CD4-positive, alpha-beta T cell treated with Interferon alpha-2 for 1 hour (primary cell): ENCODE measurements around the gene LIAS.
"Not testable (repeated sequence)": the region's sequence is repeated elsewhere in the genome, so short reads cannot be mapped to it uniquely, and the experiment has no call there.

Experiments
- DNase-seq, 2 donors: peaks; one replicate each; pipeline ENCODE4 v3.0.0-alpha.2; 2020 to 2022

The LIAS gene

GRCh38 chr4:39502019-39502663, 43.3 kb downstream of the LIAS start:
- DNase-seq, result no peak

DNA sequence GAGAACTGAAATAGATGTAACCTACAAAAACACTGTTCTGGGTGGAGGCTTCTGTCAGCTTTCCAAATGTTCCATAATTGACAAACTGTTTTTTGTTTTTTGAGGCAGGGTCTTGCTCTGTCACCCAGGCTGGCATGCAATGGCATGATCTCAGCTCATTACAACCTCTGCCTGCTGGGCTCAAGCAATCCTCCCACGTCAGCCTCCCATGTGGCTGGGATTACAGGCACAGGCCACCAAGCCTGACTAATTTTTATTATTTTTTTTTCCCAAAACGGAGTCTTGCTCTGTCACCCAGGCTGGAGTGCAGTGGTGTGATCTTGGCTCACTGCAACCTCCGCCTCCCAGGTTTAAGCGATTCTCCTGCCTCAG, 43.8 kb downstream of the LIAS start:
- not testable (repeated sequence) for DNase-seq

DNA sequence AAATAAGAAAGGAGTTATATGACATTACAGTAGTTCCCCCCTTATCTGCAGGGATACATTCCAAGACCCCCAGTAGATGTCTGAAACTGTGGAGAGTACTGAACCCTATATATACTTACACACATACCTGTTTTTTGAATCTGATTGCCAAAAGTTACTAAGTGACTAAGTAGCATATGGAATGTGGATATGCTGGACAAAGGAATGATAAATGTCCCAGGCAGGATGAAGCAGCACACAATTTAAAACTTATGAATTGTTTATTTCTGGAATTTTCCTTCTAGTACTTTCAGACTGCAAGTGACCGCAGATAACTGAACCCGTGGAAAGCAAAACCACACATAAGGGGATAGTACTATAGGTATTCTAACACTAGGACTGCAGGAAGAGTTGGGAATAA, 45.7 kb downstream of the LIAS start:
- no peak for DNase-seq

GRCh38 chr4:39505581-39505980, 46.7 kb downstream of the LIAS start:
- no peak for DNase-seq

GRCh38 chr4:39510348-39510929, 51.6 kb downstream of the LIAS start:
- DNase-seq, result no peak

DNA sequence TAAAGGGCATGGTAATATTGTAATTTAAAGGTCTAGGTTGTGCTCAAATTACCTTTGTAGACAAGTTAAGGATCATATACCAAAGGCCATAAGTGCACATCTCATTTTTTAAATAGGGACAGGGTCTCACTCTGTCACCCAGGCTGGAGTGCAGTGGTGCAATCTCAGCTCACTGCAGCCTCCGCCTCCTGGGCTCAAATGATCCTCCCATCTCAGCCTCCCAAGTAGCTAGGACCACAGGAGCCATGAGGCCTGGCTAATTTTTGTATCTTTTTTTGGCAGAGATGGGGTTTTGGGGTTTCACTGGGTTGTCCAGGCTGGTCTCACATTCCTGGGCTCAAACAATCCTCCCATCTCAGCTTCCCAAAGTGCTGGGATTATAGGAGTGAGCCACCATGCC, 55.4 kb downstream of the LIAS start:
- DNase-seq, result not testable (repeated sequence)

GRCh38 chr4:39514888-39515401, 56.1 kb downstream of the LIAS start:
- no peak for DNase-seq

DNA sequence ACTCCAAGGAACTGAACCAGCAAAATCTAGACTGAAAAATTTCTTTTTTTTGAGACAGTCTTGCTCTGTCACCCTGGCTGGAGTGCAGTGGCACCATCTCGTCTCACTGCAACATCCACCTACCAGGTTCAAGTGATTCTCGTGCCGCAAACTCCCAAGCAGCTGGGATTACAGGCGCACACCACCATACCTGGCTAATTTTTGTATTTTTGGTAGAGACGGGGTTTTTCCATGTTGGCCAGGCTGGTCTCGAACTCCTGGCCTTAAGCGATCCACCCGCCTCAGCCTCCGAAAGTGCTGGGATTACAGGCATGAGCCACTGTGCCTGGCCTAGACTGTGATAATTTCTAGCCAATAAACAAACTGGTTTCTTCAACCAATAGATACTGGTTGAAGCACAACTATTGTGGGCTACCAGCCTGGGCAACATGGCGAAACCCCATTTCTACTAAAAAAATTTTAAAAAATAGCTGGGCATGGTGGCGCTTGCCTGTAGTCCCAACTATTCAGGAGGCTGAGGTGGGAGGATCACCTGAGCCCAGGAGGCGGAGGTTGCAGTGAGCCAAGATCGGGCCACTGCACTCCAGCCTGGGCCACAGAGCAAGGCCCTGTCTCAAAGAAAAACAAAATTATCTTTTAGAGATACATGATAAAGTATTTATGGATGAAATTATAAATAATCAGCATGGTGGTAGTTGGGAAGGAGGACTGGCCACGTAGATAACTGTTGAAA, 57.0 kb downstream of the LIAS start:
- DNase-seq, result not testable (repeated sequence)

DNA sequence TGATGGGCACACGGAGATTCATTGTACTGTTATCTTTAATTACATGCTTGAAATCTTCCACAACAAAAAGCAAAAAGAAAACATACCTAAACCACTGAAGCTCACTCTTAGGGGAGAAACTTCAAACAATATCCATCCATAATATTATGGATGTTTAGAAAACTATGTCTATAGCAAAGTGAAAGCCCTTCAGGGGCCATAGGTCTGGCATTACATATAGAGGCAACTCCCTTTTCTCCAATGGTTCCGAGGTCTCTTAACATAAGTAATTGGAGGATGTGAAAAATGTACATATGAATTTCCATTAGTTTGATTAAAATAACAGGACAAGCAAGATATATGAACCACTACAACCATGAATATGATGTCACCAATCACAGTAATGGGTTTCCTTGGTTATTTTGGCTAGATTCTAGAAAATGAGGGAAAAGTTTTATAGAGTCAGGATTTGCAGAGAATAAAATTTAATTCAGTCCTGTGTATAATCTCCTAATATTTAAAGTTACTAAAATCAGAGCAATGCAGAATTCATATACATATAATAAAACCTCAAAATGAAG, 57.6 kb downstream of the LIAS start:
- DNase-seq, result no peak

DNA sequence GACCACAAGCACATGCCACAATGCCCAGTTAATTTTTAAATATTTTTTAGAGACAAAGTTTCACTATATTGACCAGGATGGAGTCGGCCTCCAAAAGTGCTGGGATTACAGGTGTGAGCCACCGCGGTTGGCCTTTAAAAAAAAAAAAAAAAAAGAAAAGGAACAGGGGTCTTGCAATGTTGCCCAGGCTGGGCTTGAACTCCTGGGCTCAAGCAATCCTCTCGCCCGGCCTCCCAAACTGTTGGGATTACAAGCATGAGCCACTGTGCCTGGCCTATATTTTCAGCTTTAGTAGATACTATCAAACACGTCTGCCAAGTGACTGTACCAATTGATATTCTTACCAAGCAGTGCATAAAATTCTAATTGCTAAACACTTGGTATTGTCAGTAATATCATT, 59.6 kb downstream of the LIAS start:
- no peak for DNase-seq

- no peak for DNase-seq
Observed at GRCh38 chr4:39521253-39521919, 62.5 kb downstream of the LIAS start.

DNA sequence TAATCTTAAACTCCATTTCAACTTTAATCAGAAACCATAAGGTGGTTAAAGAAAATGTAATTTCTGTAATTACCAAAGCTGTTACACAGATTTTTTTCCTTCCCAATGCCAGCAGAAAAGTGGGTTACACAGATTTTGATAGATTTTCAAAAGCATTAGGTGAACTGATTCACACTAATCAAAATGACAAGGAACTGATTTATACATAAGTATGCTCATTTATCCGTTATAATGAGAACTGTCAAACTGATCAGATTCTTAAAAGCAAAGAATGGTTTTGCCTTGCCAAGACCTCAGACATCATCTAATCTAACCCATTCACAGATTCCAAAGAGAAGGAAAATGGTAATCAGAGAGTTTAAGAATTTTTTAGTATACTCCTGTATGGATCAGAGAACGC, 63.2 kb downstream of the LIAS start:
- no peak for DNase-seq

DNA sequence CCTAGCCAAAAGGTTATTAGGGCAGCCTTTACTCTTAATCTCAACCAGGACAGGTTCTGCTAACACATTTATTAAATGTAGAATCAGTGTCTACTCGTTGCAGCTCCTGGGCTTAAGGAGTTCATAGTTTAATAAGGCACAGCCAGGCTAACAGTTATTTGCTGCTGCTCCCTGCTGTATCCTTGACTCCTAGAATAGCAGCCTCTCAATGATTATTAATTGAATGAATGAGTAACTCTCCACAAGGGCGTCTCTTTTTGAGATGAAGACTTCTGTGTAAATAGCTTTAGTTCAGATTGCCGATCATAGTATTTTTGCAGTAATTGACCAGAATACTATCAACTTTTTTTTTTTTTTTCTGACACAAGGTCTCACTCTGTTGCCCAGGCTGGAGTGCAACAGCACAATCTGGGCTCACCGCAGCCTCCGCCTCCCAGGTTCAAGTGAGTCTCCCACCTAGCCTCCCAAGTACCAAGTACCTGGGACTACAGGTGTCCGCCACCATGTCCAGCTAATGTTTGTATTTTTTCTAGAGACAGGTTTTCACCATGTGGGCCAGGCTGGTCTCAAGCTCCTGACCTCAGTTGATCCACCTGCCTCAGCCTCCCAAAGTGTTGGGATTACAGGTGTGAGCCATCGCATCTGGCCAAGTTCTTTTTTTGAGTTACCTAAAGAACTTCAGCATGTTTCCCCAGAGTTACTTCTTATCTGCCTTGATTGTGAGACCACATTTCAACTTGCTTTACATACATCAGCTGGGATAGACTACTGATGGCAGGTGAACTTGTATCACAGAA, 65.5 kb downstream of the LIAS start:
- no peak for DNase-seq

GRCh38 chr4:39525822-39526690, 67.2 kb downstream of the LIAS start:
- no peak for DNase-seq

DNA sequence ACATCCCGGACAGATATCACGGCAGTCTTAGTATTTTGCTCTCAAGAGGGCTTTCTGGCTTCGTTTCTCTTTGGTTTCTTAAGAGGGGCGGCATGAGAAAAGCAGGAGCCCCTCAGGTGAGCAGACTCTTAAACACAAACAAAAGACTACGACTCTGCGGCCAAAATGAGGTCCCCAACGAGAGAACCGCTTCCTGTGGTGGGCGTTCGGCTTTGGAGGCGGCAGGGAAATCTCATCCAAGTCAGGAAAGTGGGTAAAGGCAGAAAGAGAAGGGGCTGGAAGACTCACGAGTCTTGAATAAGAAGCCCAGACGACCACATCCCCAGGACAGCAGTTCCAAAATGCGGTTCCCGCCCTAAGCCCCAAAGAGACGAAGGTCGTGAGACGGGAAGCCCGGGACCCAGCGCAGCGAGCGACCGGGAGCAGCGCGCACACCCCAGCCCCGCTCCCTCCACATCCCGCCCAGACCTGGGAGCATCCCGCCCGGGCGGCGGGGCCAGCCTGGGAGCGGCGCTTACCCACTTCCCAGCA, 68.0 kb downstream of the LIAS start:
- peak in 1 of 2 donors; percentile 17 for DNase-seq

DNA sequence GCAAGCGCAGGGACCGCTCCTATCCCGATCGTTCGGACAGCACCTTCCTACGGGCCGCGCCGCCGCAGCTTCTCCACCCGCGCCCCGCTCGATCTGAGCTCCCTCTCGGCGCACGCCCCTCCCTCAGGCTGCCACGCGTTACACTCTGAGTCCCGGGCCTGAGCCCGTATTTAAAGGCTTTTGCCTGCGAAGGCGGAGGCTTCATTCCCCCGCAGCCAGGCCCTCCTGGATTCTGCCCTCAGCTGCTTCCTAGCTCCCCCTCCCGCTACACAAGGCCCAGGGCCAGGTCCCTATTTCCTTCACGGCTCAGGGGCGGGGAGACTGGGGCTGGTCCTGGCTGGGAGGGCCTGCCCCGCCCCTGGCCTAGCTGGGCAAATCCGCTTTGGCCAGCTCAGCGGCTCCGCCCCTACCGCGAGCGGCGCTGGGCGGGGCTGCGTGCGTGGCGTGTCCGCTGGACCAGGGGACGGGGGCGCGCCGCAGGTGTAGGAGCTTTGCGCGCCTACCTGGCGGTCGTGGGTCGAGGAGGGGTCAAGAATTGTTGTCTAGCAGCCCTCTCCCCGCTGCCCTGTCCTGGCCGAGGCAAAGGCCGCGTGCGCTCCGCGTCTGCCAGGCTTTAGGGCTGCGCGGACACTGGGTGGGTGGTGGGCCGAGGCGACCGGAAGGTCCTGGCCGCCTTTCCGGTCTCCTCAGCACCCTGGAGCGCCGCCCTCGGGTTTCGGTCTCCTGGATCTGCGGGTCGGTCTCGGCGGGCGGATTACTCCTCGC, 68.6 kb downstream of the LIAS start, which contains the start of gene UGDH:
UGDH (minus strand) TSS at position 144 of the 765 bp plus-strand sequence. CDS start 5,927 bp downstream, outside the sequence.
- peak; percentile 87 to 92 for DNase-seq

DNA sequence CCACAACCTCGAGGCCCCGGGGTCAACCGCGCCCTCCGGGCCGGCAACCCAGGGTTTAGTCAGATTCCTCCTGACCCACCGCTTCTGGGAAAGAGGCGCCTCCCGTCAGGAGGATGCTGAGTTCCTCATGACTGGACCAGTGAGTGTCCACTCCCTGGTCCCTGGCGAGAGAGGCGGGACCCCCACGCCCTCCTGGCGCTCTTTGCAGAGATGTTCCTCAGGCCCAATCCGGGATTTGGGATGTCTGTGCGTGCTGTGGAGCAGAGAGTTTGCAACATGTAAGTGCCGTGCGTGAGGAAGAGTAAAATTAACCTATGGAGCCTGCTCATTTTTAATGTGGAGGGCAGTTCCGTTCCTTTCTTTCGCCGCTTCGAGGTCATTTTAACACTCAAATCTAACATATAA, 69.2 kb downstream of the LIAS start:
- DNase-seq, result peak in 1 of 2 donors; percentile 30
